Middle frontal gyrus (tissue), 1 donor: ENCODE measurements around the gene YEATS4.

Source experiments
- DNase-seq: peaks from one replicate; pipeline ENCODE4 v3.0.0-alpha.2; 2015; ENCODE audit warnings: low spot score; ENCODE audit errors: extremely low spot score

YEATS4 gene

DNA sequence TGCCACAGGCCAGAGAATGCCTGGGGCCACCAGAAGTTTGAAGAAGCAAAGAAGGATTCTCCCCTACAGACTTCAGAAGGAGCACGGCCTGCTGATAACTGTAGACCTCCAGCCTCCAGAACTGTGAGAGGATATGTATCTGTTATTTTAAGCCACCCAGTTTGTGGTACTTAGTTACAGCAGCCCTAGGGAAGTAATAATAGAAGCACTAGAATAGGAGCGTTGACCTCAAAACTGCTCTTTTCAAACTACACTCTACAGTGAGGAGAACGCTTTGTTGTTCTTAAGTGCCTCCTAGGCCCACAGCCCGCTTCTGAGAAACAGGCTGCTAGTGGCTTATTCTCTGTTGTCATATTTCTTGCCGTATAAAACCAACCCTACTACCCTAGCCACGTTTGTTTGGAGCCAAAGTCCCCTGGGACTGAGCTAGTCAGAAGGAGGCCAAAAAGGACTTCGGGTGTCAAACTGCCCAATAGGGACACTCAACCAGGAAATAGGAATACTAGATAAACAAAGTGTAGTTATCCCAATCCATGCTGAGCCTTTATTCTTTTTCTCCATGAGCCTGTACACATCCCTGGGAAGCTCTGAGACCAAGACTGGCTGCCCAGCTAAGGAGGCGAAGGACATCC, 72.2 kb downstream of the YEATS4 start:
- DNase-seq = no peak

DNA sequence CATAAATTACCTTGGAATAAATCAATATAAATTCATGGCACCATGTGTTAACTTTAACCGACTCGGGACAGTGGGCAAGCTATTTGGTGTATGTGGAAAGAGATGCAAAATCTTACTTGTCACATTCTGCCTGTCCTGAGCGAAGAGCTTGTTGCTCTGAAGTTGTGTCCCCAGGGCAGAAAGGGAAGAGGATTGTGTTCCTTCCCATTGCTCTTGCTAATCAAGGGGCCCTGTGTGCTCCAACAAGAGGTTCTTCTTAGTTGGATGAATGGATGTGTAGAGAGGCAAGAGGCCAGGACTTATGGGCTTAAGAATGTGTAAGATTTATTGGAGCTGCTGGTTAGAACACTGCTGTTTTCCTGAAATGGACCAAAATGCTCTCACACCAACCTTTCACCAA, 74.1 kb downstream of the YEATS4 start:
- DNase-seq = no peak

DNA sequence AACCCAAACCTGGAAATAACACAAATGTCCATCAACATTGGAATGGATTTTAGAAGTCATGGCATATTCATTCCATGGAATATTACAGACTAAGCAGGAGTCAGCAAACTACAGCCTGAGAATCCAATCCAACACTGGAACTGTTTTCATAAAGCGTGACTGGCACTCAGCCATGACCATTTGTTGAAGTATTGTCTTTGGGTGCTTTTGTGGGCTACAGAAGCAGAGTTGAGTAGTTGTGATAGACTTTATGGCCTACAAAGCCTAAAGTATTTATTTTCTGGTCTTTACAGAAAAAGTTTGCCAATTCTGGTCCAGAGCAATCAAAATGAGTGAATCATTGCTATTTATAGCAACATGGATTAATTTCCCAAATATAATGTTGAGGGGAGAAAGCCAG, 76.1 kb downstream of the YEATS4 start:
- no peak for DNase-seq

DNA sequence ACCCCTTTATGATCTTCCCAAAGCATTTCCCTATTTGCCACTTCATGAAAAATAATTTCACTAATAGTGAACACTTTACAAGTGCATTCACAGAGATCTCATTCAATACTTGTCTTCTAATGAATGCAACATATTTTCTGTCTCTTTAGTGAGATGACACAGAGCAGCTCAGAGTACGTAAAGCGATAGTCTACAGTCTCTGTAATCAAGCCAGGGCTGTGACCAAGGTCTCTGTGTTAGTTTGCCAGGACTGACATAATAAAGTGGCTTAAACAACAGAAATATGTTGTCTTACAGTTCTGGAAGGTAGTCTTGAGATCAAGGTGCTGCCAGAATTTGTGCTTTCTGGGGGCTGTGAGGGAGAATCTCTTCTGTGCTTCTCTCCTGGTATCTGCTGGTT, 77.5 kb downstream of the YEATS4 start:
- no peak for DNase-seq

DNA sequence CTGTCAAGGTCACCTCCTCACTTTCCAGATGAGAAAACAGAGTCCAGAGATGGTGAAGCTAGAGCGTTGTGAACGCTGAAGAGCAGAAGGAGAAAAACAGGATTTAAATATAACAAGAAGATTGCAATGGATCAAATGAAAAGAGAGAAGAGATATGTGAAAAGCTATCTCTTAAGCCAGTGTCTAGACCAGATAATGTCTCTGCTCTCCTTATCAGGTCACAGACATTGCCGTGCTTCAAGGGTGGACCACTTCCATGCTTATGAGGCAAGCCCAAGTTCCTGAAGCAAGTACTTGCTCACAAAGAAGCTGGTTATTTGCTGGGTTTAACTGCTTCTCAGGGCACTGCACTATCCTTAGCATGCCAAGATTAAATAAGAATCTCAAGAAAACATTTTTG, 79.0 kb downstream of the YEATS4 start:
- DNase-seq = no peak

DNA sequence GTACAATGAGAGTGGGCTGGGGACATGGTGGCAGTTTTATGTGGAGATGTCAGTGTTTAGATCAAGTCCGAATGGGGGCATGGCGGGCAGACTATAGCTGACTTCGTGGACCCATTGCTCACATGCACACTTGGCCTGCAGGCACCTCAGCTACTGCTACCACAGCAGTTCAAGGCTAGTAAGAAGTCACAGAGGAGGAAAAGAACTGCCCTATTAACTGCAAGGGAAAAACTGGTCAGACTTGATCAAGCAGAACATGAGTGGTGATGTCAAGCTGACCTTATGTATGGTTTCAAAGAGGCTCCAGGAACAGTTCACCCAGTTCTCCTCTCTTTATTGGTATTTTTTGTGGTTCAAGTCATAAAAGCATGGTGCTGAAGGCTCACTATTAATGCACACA, 80.5 kb downstream of the YEATS4 start:
- DNase-seq = no peak
